GM12892 (cell line): ENCODE data around the gene ANKRD13A.

Experiments
- POLR2A ChIP-seq: IDR thresholded peaks from 2 replicates; pipeline ENCODE4 v1.6.1; 2011; ENCODE audit warnings: low read depth, low read length, control low read depth
- POLR2AphosphoS5 ChIP-seq: IDR thresholded peaks from 2 replicates; pipeline ENCODE4 v1.6.1; 2011; ENCODE audit warnings: low read depth, low read length, control low read depth

DNA sequence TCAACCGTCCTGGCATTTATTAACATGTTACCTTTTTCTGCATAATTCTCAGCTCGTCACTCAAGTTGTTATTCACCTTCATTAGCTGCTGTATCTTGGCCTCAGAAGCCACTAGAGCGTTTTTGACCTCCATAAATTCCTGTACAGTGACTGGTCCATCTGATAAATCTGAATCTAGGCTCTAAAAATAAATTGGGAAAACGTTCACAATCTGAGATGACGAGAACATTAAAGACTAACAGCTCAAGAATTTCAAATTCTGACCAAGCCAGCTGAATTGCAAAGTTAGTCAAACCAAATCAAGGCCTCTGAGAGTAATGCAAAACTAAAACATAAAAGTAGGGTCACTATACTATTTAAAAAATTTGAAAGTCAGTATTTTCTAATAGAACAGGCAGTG, 48.1 kb upstream of the ANKRD13A start:
- TF ChIP-seq POLR2A (no peak), POLR2AphosphoS5 (no peak)
